Measurements from ENCODE around the gene CLHC1. TPM values are rescaled to one million over a fixed set of nuclear protein-coding genes. Genes with fewer than 3 reads are reported as not detected.

Gene CLHC1
- total and polyA plus RNA-seq, 2 donors (not counting 3 experiments of a cell fraction or from before 2014, with no cell fraction given): 2.4 to 12.3 TPM

DNA sequence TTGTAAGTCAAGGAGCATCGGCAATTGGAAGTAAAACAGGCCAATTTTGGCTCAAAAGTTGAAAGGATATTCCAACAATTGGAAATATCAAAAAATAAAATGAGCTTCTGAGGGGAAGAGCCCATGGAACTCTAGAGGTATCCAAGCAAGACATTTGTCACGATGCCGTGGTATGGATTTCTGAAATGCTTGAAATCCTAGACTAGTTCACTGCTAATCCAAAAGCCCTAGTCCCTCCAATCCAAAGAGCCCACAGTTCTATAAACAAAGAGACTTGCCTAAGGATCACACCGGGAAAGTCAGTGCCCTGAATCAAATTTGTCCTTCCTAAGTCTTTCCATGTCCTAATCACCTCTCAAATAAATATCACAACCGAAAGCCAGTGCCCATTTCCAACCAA lies 85.1 kb downstream of the CLHC1 start:
- no peaks in the 10 kb centered on the region for H3K9me3 ChIP-seq (replicated peaks; ENCODE audit: control insufficient read depth, insufficient read depth, low read length)
- FAIRE-seq (no peak), DNase-seq (ENCODE audit: low read depth, low spot score) (no peak)
- no peak overlapping the region for H2AFZ ChIP-seq (ENCODE audit: low read depth, low read length)
- H3K4me2 ChIP-seq (ENCODE audit: insufficient read depth, low read length): no peak overlapping the region
- H4K20me1 ChIP-seq (replicated peaks; ENCODE audit: control insufficient read depth, extremely low read depth, insufficient read depth, low read length): no peaks in the 10 kb centered on the region
- no peaks in the 10 kb centered on the region for H3K79me2 ChIP-seq (ENCODE audit: control insufficient read depth, insufficient read depth, low read length)
- TF ChIP-seq, protein P1, sequence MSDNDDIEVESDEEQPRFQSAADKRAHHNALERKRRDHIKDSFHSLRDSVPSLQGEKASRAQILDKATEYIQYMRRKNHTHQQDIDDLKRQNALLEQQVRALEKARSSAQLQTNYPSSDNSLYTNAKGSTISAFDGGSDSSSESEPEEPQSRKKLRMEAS (IDR thresholded peaks at IDR 0.05; ENCODE audit: insufficient read depth, insufficient read length): no peak
- TF ChIP-seq EZH2 (IDR thresholded peaks at IDR 0.05; ENCODE audit: borderline replicate concordance, low read depth, low read length, severe bottlenecking) (no peak), MYC (IDR thresholded peaks at IDR 0.05; ENCODE audit: low read depth, low read length) (no peak), GATA2 (IDR thresholded peaks at IDR 0.05; ENCODE audit: insufficient read depth, insufficient read length, low read depth, low read length) (no peak), JUN (IDR thresholded peaks at IDR 0.05; ENCODE audit: borderline replicate concordance, insufficient read depth, insufficient read length, low read depth) (no peak), POLR2AphosphoS5 (IDR thresholded peaks at IDR 0.05; ENCODE audit: insufficient read depth, low read depth, low read length) (no peak), POLR2A (IDR thresholded peaks at IDR 0.05; ENCODE audit: low read depth, low read length) (no peak), FOS (IDR thresholded peaks at IDR 0.05; ENCODE audit: borderline replicate concordance, insufficient read depth, low read length) (no peak)
- TF ChIP-seq, protein P2, sequence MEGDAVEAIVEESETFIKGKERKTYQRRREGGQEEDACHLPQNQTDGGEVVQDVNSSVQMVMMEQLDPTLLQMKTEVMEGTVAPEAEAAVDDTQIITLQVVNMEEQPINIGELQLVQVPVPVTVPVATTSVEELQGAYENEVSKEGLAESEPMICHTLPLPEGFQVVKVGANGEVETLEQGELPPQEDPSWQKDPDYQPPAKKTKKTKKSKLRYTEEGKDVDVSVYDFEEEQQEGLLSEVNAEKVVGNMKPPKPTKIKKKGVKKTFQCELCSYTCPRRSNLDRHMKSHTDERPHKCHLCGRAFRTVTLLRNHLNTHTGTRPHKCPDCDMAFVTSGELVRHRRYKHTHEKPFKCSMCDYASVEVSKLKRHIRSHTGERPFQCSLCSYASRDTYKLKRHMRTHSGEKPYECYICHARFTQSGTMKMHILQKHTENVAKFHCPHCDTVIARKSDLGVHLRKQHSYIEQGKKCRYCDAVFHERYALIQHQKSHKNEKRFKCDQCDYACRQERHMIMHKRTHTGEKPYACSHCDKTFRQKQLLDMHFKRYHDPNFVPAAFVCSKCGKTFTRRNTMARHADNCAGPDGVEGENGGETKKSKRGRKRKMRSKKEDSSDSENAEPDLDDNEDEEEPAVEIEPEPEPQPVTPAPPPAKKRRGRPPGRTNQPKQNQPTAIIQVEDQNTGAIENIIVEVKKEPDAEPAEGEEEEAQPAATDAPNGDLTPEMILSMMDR (IDR thresholded peaks at IDR 0.05; ENCODE audit: extremely low read depth in 1 of 2, insufficient read depth in 1 of 2, low read depth in 1 of 2, low read length in 2 of 2): no peak
- no peak overlapping the region for H3K4me3 ChIP-seq (replicated peaks in 1 of 3; ENCODE audit: insufficient read depth in 1 of 3, low read depth in 1 of 3, low read length in 3 of 3)
- H3K4me1 ChIP-seq (ENCODE audit: control insufficient read depth, extremely low read depth, insufficient read depth, low read length): peaks cover 18% of the 10 kb centered on the region
- no peaks in the 10 kb centered on the region for H3K9me1 ChIP-seq (replicated peaks; ENCODE audit: control insufficient read depth, extremely low read depth, insufficient read depth, low read length)
- H3K9ac ChIP-seq (replicated peaks; ENCODE audit: extremely low read depth, insufficient read depth, low read length): no peak overlapping the region
- intact Hi-C loops (cut with micrococcal nuclease) (no loop called here), dilution Hi-C loops (cut with MboI; ENCODE audit: extremely low pct_ligation_motif_present, low sequenced_read_pairs) (no loop called here)
- POLR2A ChIA-PET: no interaction called here
- no TSS peak for BruUV-seq (replicated peaks)
- H3K27ac ChIP-seq (ENCODE audit: insufficient read depth, low read depth, low read length): no peak overlapping the region
- no peaks in the 10 kb centered on the region for H3K36me3 ChIP-seq (ENCODE audit: control insufficient read depth in 2 of 2, extremely low read depth in 1 of 2, insufficient read depth in 2 of 2, low read length in 2 of 2)
- CTCF ChIA-PET: interaction anchor here (1.5 to 1.7 kb wide), 2 partner anchors 44 to 89 kb away, joined by 3 to 4 read pairs; no protein-coding TSS in a partner anchor
- no peaks in the 10 kb centered on the region for H3K27me3 ChIP-seq (ENCODE audit: control insufficient read depth in 2 of 2, insufficient read depth in 2 of 2, low read length in 2 of 2)

Measured in endothelial cell of umbilical vein (primary cell).